Trophoblast cell (in vitro differentiated cells and primary cell): ENCODE results near the gene SMIM36.
"Not testable (repeated sequence)": the region's sequence is repeated elsewhere in the genome, so short reads cannot be mapped to it uniquely, and the experiment has no call there.

ENCODE experiments used
- DNase-seq, 2 donors: peaks; one replicate each; pipeline ENCODE4 v3.0.0-alpha.2; 2016
- H2AFZ ChIP-seq: 2 replicates; pipeline ENCODE4 v1.6.1; 2013; ENCODE audit warnings: low read length, moderate library complexity, mild to moderate bottlenecking; ENCODE audit not compliant: insufficient read depth, poor library complexity
- H2AK5ac ChIP-seq: 2 replicates; pipeline ENCODE4 v1.6.1; 2013; ENCODE audit warnings: mild to moderate bottlenecking, low read length
- H2BK120ac ChIP-seq: 2 replicates; pipeline ENCODE4 v1.6.1; 2013; ENCODE audit warnings: low read length, mild to moderate bottlenecking, moderate library complexity; ENCODE audit not compliant: insufficient read depth, poor library complexity
- H2BK12ac ChIP-seq: 2 replicates; pipeline ENCODE4 v1.6.1; 2013; ENCODE audit warnings: mild to moderate bottlenecking, low read length, moderate library complexity
- H2BK5ac ChIP-seq: 2 replicates; pipeline ENCODE4 v1.6.1; 2013; ENCODE audit warnings: low read length, low read depth, moderate library complexity, mild to moderate bottlenecking; ENCODE audit not compliant: poor library complexity
- H3K14ac ChIP-seq: 2 replicates; pipeline ENCODE4 v1.6.1; 2013; ENCODE audit warnings: mild to moderate bottlenecking, low read length
- H3K18ac ChIP-seq: 2 replicates; pipeline ENCODE4 v1.6.1; 2013; ENCODE audit warnings: mild to moderate bottlenecking, low read length
- H3K23ac ChIP-seq: 2 replicates; pipeline ENCODE4 v1.6.1; 2013; ENCODE audit warnings: low read length
- H3K27ac ChIP-seq: 2 replicates; pipeline ENCODE4 v1.5.1; 2013; ENCODE audit warnings: low read depth, mild to moderate bottlenecking, inconsistent platforms, low read length, moderate library complexity
- H3K27me3 ChIP-seq: 2 replicates; pipeline ENCODE4 v1.6.1; 2013; ENCODE audit warnings: inconsistent platforms, mild to moderate bottlenecking, low read length, moderate library complexity; ENCODE audit not compliant: insufficient read depth
- H3K36me3 ChIP-seq, 2 experiments: 1 replicate in 1 of 2; 2 replicates in 1 of 2; pipeline ENCODE4 v1.6.1; 2013; ENCODE audit warnings: low read length in 2 of 2, mild to moderate bottlenecking in 2 of 2, moderate library complexity in 1 of 2; ENCODE audit not compliant: insufficient read depth in 2 of 2, control insufficient read depth in 1 of 2
- H3K4ac ChIP-seq: 2 replicates; pipeline ENCODE4 v1.6.1; 2013; ENCODE audit warnings: low read depth, mild to moderate bottlenecking, low read length, moderate library complexity
- H3K4me1 ChIP-seq, 2 experiments: 1 replicate in 1 of 2; 2 replicates in 1 of 2; pipeline ENCODE4 v1.6.1; 2013; ENCODE audit warnings: low read length in 2 of 2, mild to moderate bottlenecking in 2 of 2, moderate library complexity in 1 of 2; ENCODE audit not compliant: insufficient read depth in 2 of 2, control insufficient read depth in 1 of 2
- H3K4me2 ChIP-seq: 2 replicates; pipeline ENCODE4 v1.6.1; 2013; ENCODE audit warnings: inconsistent platforms, mild to moderate bottlenecking, low read length, moderate library complexity
- H3K4me3 ChIP-seq: 2 replicates; pipeline ENCODE4 v1.5.1; 2013; ENCODE audit warnings: mild to moderate bottlenecking, low read depth, low read length, inconsistent platforms
- H3K79me1 ChIP-seq: one replicate; pipeline ENCODE4 v1.6.1; 2013; ENCODE audit warnings: low read length
- H3K79me2 ChIP-seq: 2 replicates; pipeline ENCODE4 v1.6.1; 2013; ENCODE audit warnings: low read length, mild to moderate bottlenecking; ENCODE audit not compliant: control insufficient read depth, insufficient read depth, poor library complexity
- H3K9ac ChIP-seq: 2 replicates; pipeline ENCODE4 v1.6.1; 2013; ENCODE audit warnings: mild to moderate bottlenecking, low read length
- H3K9me3 ChIP-seq: 2 replicates; pipeline ENCODE4 v1.6.1; 2013; ENCODE audit warnings: low read depth, mild to moderate bottlenecking, control low read depth, inconsistent platforms, low read length; ENCODE audit not compliant: insufficient read depth
- H4K12ac ChIP-seq: 2 replicates; pipeline ENCODE4 v1.6.1; 2013; ENCODE audit warnings: low read depth, mild to moderate bottlenecking, low read length, moderate library complexity
- H4K8ac ChIP-seq: 2 replicates; pipeline ENCODE4 v1.6.1; 2013; ENCODE audit warnings: low read depth, mild to moderate bottlenecking, low read length, moderate library complexity
- H4K91ac ChIP-seq: one replicate; pipeline ENCODE4 v1.6.1; 2013; ENCODE audit warnings: low read depth, mild to moderate bottlenecking, low read length, moderate library complexity
- WGBS: extraction: QIAGEN DNeasy Blood & Tissue Kit; methylation state at CpG from one replicate; pipeline ENCODE4 v1.1.7; 2013; ENCODE audit warnings: missing lambda C conversion rate; ENCODE audit not compliant: insufficient read length, insufficient coverage; ENCODE audit errors: extremely low coverage; 5-methylcytosine and 5-hydroxymethylcytosine counted together

The SMIM36 gene

DNA sequence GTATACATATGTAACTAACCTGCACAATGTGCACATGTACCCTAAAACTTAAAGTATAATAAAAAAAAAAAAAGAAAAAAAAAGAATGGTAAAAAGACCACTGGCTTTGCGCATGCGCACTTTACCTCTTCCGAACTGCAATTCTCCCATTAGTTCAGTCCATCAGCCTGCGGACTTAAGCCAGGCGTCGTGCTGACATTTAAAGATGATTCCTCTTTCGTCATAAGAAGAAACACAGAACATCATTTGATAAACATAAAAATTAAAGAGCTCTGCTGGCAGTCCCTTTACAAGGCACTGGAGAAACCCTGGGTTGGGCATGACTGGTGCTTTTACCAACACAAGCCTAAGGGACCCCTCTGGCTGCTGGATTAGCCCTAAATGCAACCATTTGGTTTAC is 3.6 kb downstream of the SMIM36 start:
- H3K36me3 ChIP-seq, DNase-seq, H2BK5ac ChIP-seq, H3K4ac ChIP-seq, H4K8ac ChIP-seq, H4K91ac ChIP-seq, H3K4me2 ChIP-seq, H3K4me1 ChIP-seq, H3K4me3 ChIP-seq, H3K27ac ChIP-seq, H3K9ac ChIP-seq, H3K9me3 ChIP-seq, H3K14ac ChIP-seq, H3K79me2 ChIP-seq, H2BK12ac ChIP-seq, H2BK120ac ChIP-seq, H4K12ac ChIP-seq, H3K79me1 ChIP-seq, H3K23ac ChIP-seq, H2AFZ ChIP-seq, H3K18ac ChIP-seq, H2AK5ac ChIP-seq, H3K27me3 ChIP-seq: not testable (repeated sequence)
- whole genome bisulfite sequencing, result no CpG with 5 or more reads among the region's 7 CpGs

DNA sequence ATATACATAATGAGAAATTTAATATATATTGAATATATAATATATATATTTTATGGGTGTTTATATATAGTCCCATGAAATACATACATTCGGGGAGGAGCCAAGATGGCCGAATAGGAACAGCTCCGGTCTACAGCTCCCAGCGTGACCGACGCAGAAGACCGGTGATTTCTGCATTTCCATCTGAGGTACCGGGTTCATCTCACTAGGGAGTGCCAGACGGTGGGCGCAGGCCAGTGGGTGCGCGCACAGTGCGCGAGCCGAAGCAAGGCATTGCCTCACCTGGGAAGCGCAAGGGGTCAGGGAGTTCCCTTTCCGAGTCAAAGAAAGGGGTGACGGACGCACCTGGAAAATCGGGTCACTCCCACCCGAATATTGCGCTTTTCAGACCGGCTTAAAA is 9.6 kb downstream of the SMIM36 start:
- H2AK5ac ChIP-seq, H3K9ac ChIP-seq, H3K79me2 ChIP-seq, H3K9me3 ChIP-seq, H4K12ac ChIP-seq, DNase-seq, H3K23ac ChIP-seq, H3K4ac ChIP-seq, H4K91ac ChIP-seq, H3K4me2 ChIP-seq, H3K27me3 ChIP-seq, H2AFZ ChIP-seq, H3K4me3 ChIP-seq, H3K4me1 ChIP-seq, H3K27ac ChIP-seq, H3K14ac ChIP-seq, H3K79me1 ChIP-seq, H2BK5ac ChIP-seq, H3K18ac ChIP-seq, H3K36me3 ChIP-seq, H2BK12ac ChIP-seq, H2BK120ac ChIP-seq, H4K8ac ChIP-seq: not testable (repeated sequence)
- no CpG with 5 or more reads among the region's 23 CpGs for WGBS

DNA sequence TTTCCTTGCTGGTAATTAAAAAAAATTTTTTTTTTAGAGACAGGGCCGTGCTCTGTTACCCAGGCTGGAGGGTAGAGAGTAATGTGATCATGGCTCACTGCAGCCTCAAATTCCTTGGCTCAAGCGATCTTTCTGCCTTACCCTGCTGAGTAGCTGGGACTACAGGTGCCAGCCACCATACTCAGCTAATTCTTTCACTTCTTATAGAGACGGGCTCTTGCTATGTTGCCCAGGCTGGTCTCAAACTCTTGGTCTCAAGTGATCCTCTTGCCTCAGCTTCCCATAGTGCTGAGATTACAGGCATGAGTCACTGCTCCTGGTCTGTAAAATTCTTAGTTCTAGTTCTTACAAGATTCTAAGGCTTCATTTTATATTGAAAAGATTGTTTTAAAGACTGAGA is 11.1 kb downstream of the SMIM36 start:
- Histone ChIP-seq H2AK5ac (no peak overlapping the region), H3K14ac (no peak overlapping the region), H3K18ac (no peak overlapping the region), H4K12ac (no peak overlapping the region), H2BK12ac (no peak overlapping the region), H3K9me3 (no peaks in the 10 kb centered on the region), H3K4me2 (no peak overlapping the region), H3K4me1 (peaks cover 0 to 3% of the 10 kb centered on the region in 2 experiments), H3K79me1 (no peaks in the 10 kb centered on the region), H3K4me3 (no peak overlapping the region), H3K27ac (no peak overlapping the region), H2BK5ac (no peak overlapping the region), H3K23ac (no peak overlapping the region), H3K4ac (no peak overlapping the region), H3K79me2 (no peaks in the 10 kb centered on the region), H2BK120ac (no peak overlapping the region), H3K27me3 (no peaks in the 10 kb centered on the region), H2AFZ (no peak overlapping the region), H3K9ac (no peak overlapping the region), H3K36me3 (no peaks in the 10 kb centered on the region), H4K91ac (no peak overlapping the region), H4K8ac (no peak overlapping the region)
- no peak for DNase-seq
- WGBS, result no CpG with 5 or more reads among the region's 3 CpGs

DNA sequence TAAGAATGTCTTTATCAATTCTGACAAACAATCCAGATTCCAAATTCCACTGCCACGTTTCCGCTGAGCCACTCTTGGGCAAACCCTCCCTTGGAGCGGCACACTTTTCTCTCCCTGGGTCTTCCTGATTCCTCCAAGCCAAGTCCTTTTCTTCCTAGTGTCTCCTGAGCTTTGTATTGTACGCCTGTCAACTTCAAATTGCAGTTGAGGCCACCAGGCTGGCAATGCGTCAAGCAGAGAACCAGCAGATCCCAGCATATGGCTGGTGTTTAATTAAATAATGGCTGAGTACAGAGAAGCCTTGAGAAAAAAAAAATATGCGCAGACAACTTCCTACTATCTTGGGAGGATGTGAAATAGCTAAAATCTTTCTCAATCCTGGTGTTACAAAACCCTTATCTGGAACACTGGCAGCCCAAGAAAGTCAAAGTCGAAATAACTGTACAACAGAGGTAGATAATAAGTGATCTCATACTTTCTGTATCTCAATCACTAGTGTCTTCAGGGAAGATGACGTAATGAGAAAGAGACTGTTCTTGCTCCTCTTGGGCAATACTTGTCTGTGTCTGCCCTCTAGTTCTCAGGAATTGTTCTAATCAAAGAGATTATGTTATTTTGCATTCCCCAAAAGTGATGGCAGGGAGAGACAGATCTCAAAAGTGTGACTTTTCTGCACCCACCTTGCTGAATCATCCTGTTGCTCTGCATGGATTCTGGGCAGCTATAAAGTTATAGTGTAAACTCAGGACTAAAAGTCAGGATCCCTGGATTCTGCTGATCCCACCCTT is 15.0 kb downstream of the SMIM36 start:
- Histone ChIP-seq H3K79me2 (no peaks in the 10 kb centered on the region), H4K8ac (no peak overlapping the region), H2AK5ac (no peak overlapping the region), H3K9me3 (no peaks in the 10 kb centered on the region), H3K4me3 (no peak overlapping the region), H3K4ac (no peak overlapping the region), H3K4me2 (no peak overlapping the region), H4K91ac (no peak overlapping the region), H3K9ac (no peak overlapping the region), H2AFZ (no peak overlapping the region), H3K27me3 (no peaks in the 10 kb centered on the region), H3K36me3 (no peaks in the 10 kb centered on the region), H3K79me1 (no peaks in the 10 kb centered on the region), H3K4me1 (peaks cover 5% of the 10 kb centered on the region in 2 experiments), H3K18ac (no peak overlapping the region), H2BK12ac (no peak overlapping the region), H3K14ac (no peak overlapping the region), H2BK120ac (peak overlapping the region; percentile 7), H4K12ac (no peak overlapping the region), H3K23ac (no peak overlapping the region), H3K27ac (no peak overlapping the region), H2BK5ac (no peak overlapping the region)
- peak; percentile 74 to 98 for DNase-seq
- WGBS, result no CpG with 5 or more reads among the region's 8 CpGs
